ENCODE measurements around the gene SLC39A6. TPM values are rescaled to one million over a fixed set of nuclear protein-coding genes. Genes with fewer than 3 reads are reported as not detected.

The SLC39A6 gene
- total RNA-seq, 1 experiment from 2014 or later = 20.3 TPM

DNA sequence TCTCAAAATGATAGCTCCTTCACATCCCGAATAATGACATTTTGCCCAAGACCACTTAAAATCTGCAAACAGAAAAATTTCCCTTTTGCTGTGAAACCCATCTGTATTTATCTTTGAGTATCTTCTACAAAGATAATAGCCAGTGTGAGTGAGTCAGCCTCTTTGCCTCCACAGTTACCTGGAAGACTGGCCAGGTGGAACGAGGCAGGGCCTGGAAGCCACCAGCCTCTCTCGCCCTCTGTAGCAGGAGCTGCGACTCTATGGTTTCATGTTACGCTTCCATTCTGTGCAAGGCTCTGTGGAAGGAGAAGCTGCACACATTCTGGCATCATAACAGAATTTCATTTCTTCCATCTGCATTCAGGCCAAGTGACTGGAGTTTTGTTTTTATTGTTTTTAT is 10.1 kb upstream of the SLC39A6 start:
- no TSS peak for BruUV-seq (replicated peaks)
- H3K36me3 ChIP-seq (ENCODE audit: low read depth) = peaks cover 3% of the 10 kb centered on the region; the same call in 1 of the 2 replicates
- TF ChIP-seq CTCF (conservative IDR thresholded peaks at IDR 0.05) = no peak
- no peak for TF ChIP-seq EZH2 (IDR thresholded peaks at IDR 0.05; ENCODE audit: low read depth)

DNA sequence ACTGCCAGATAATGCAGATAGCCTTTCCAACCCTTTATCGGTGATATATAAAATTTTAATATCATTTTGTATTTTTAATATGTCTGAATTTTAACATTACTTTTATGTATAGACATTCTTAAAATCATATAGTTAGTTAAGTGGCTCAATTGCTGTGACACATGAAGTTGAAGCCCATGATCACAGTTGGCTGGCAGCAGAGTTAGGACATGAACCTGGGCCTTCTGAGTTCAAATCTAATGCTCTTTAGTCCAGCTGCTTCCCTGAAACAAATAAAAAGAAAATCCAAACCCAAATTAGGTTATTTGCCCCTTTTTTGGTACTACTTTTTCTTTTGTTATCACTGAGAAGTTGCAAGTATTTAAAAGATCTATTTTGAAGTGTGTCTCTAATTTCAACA is 6.1 kb upstream of the SLC39A6 start:
- no peak for DNase-seq
- ChIA-PET CTCF (no interaction called here), POLR2A (ENCODE audit: unreplicated experiment) (no interaction called here)
- H3K27ac ChIP-seq = no peak overlapping the region
- BruUV-seq (replicated peaks) = no TSS peak
- no peak overlapping the region for H3K4me3 ChIP-seq
- TF ChIP-seq CTCF (conservative IDR thresholded peaks at IDR 0.05) (no peak), EZH2 (IDR thresholded peaks at IDR 0.05; ENCODE audit: low read depth) (no peak)
- H3K79me2 ChIP-seq (ENCODE audit: low read depth) = peaks cover 31% of the 10 kb centered on the region
- no peaks in the 10 kb centered on the region for H3K9me3 ChIP-seq (ENCODE audit: insufficient read depth, low read depth)
- H3K9me2 ChIP-seq (ENCODE audit: insufficient read depth) = no peaks in the 10 kb centered on the region
- peaks cover 7% of the 10 kb centered on the region; the same call in 1 of the 2 replicates for H3K36me3 ChIP-seq (ENCODE audit: low read depth)
- 0 out of 2 replicates have a peak, but pooled peaks cover 9% of the 10 kb centered on the region for H3K4me1 ChIP-seq (replicated peaks; ENCODE audit: insufficient read depth)
- H4K20me1 ChIP-seq (ENCODE audit: insufficient read depth) = peaks cover 15% of the 10 kb centered on the region; the same call in 1 of the 2 replicates
- no peak overlapping the region for H2AFZ ChIP-seq
- intact Hi-C loops (cut with micrococcal nuclease; ENCODE audit: unreplicated experiment) = no loop called here
- no peak overlapping the region for H3K4me2 ChIP-seq
- no peaks in the 10 kb centered on the region for H3F3A ChIP-seq (ENCODE audit: insufficient read depth, low read depth)
- H3K27me3 ChIP-seq (ENCODE audit: insufficient read depth, low read depth) = no peaks in the 10 kb centered on the region

More for the DNA sequence above, 10.1 kb upstream of the SLC39A6 start:
- no peak overlapping the region for H2AFZ ChIP-seq
- ChIA-PET CTCF (no interaction called here), POLR2A (ENCODE audit: unreplicated experiment) (no interaction called here)
- no peak overlapping the region for H3K4me2 ChIP-seq
- H3F3A ChIP-seq (ENCODE audit: insufficient read depth, low read depth) = no peaks in the 10 kb centered on the region
- H3K9me2 ChIP-seq (ENCODE audit: insufficient read depth) = no peaks in the 10 kb centered on the region
- H3K27ac ChIP-seq = no peak overlapping the region
- 0 out of 2 replicates have a peak, but pooled peaks cover 1% of the 10 kb centered on the region for H4K20me1 ChIP-seq (ENCODE audit: insufficient read depth)
- no peak overlapping the region for H3K4me3 ChIP-seq
- H3K4me1 ChIP-seq (replicated peaks; ENCODE audit: insufficient read depth) = no peaks in the 10 kb centered on the region
- H3K9me3 ChIP-seq (ENCODE audit: insufficient read depth, low read depth) = no peaks in the 10 kb centered on the region
- no peak for DNase-seq
- H3K27me3 ChIP-seq (ENCODE audit: insufficient read depth, low read depth) = no peaks in the 10 kb centered on the region
- no peaks in the 10 kb centered on the region for H3K79me2 ChIP-seq (ENCODE audit: low read depth)
- intact Hi-C loops (cut with micrococcal nuclease; ENCODE audit: unreplicated experiment) = no loop called here

DNA sequence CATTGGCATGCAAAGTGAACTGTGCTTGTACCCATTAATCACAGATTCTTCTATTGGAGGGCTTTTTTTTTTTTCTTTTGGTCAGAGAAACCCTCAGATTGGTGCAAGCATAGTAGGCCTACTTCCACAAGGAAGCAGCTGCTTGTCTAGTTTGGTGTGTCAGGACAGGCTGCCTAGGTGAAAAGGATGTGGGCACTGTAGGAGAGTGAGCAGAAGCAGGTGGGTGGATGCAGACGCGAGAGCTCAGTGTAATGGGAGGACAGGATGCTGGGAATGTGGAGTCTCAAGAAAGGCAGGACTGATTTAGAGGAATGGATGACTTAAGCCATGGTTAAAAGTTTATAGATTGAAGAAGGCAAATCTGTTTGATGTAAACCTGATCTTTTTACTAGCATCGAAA is 3.6 kb upstream of the SLC39A6 start:
- CTCF ChIA-PET = no interaction called here
- no peaks in the 10 kb centered on the region for H3F3A ChIP-seq (ENCODE audit: insufficient read depth, low read depth)
- no peak overlapping the region for H3K4me3 ChIP-seq
- H3K27me3 ChIP-seq (ENCODE audit: insufficient read depth, low read depth) = no peaks in the 10 kb centered on the region
- H3K9me3 ChIP-seq (ENCODE audit: insufficient read depth, low read depth) = no peaks in the 10 kb centered on the region
- peaks cover 7% of the 10 kb centered on the region; the same call in 1 of the 2 replicates for H3K36me3 ChIP-seq (ENCODE audit: low read depth)
- H3K27ac ChIP-seq = no peak overlapping the region
- POLR2A ChIA-PET (ENCODE audit: unreplicated experiment) = no interaction called here
- peaks cover 19% of the 10 kb centered on the region for H4K20me1 ChIP-seq (ENCODE audit: insufficient read depth)
- H2AFZ ChIP-seq = no peak overlapping the region
- no peak for TF ChIP-seq CTCF (conservative IDR thresholded peaks at IDR 0.05)
- no peak for TF ChIP-seq EZH2 (IDR thresholded peaks at IDR 0.05; ENCODE audit: low read depth)
- peaks cover 9% of the 10 kb centered on the region; the same call in 1 of the 2 replicates for H3K4me1 ChIP-seq (replicated peaks; ENCODE audit: insufficient read depth)
- no peaks in the 10 kb centered on the region for H3K9me2 ChIP-seq (ENCODE audit: insufficient read depth)
- no TSS peak for BruUV-seq (replicated peaks)
- no peak for DNase-seq
- H3K79me2 ChIP-seq (ENCODE audit: low read depth) = peaks cover 48% of the 10 kb centered on the region
- intact Hi-C loops (cut with micrococcal nuclease; ENCODE audit: unreplicated experiment) = no loop called here
- no peak overlapping the region for H3K4me2 ChIP-seq

Data from PC-9 (cell line).